A549 (cell line): ENCODE data around the gene PSMC3. TPM values are rescaled to one million over a fixed set of nuclear protein-coding genes. Genes with fewer than 3 reads are reported as not detected.

ENCODE experiments used
- ATAC-seq, 2 experiments: fragments of 200-7000 bp in 1 of 2; fragments of >200 bp in 1 of 2; cut with Nextera tagmentation in 1 of 2; cut with Tn5 transposase in 1 of 2; 3 replicates each; pipeline versions ENCODE4 v1.8.0 to v1.9.1; 2018 to 2020; ENCODE audit warnings: mild to moderate bottlenecking in 1 of 2, moderate library complexity in 1 of 2
- CTCF ChIA-PET: fragments of 300-600 bp; sonication (Branson Sonifier 250); formaldehyde crosslinking; extraction: SDS; loops from one replicate; lab custom pipeline; 2021; ENCODE audit warnings: antibody characterized with exemption, inconsistent platforms; lab: Yijun Ruan, JAX
- POLR2A ChIA-PET: fragments of 350-600 bp; formaldehyde crosslinking; extraction: SDS; loops from one replicate; lab custom pipeline; 2021; ENCODE audit warnings: antibody characterized with exemption, inconsistent platforms; lab: Yijun Ruan, JAX
- DNase-seq, 2 experiments: peaks; one replicate each; pipeline versions ENCODE4 v3.0.0 to v3.0.0-alpha.2; 2011 to 2016; ENCODE audit warnings: low read depth in 1 of 2, low spot score in 1 of 2
- FAIRE-seq: peaks from 2 replicates; lab custom pipeline; 2011; peaks lifted over from hg19 to GRCh38; lab: Jason Lieb, UNC
- H3K27ac ChIP-seq, 2 experiments: fragments of >200 bp; sonication (Bioruptor Twin); formaldehyde crosslinking; 3 replicates each; pipeline ENCODE4 v1.5.1; 2016 to 2017
- H3K4me1 ChIP-seq: fragments of >200 bp; sonication (Bioruptor Twin); formaldehyde crosslinking; 3 replicates; pipeline ENCODE4 v1.6.1; 2016
- H3K4me2 ChIP-seq: fragments of >200 bp; sonication (Bioruptor Twin); formaldehyde crosslinking; 3 replicates; pipeline ENCODE4 v1.6.1; 2016
- H3K4me3 ChIP-seq: fragments of >200 bp; sonication (Bioruptor Twin); formaldehyde crosslinking; 3 replicates; pipeline ENCODE4 v1.5.1; 2016
- H3K9me3 ChIP-seq: fragments of >200 bp; sonication (Bioruptor Twin); formaldehyde crosslinking; 3 replicates; pipeline ENCODE4 v1.6.1; 2016
- CBX8 ChIP-seq: fragments of 200-600 bp; sonication (generic); IDR thresholded peaks from 2 replicates; pipeline ENCODE4 v1.6.1; 2016
- EHMT2 ChIP-seq: fragments of 200-600 bp; sonication (generic); IDR thresholded peaks from 2 replicates; pipeline ENCODE4 v1.6.1; 2016; ENCODE audit warnings: antibody characterized with exemption, low read depth, mild to moderate bottlenecking, moderate library complexity
- FOSB ChIP-seq: fragments of 250-450 bp; sonication (Bioruptor Pico); IDR thresholded peaks from 2 replicates; pipeline ENCODE4 v1.5.0; 2020; ENCODE audit warnings: mild to moderate bottlenecking, moderate library complexity
- FOXS1 ChIP-seq: fragments of 250-450 bp; sonication (Bioruptor Pico); IDR thresholded peaks from 2 replicates; pipeline ENCODE4 v1.5.0; 2020; ENCODE audit warnings: mild to moderate bottlenecking, moderate library complexity
- GATA3 ChIP-seq: IDR thresholded peaks from 2 replicates; pipeline ENCODE4 v1.6.1; 2012; ENCODE audit warnings: borderline replicate concordance
- HOXB5 ChIP-seq: fragments of 250-450 bp; sonication (Bioruptor Pico); IDR thresholded peaks from 2 replicates; pipeline ENCODE4 v1.5.0; 2020; ENCODE audit warnings: mild to moderate bottlenecking, moderate library complexity
- JUNB ChIP-seq: fragments of >200 bp; sonication (Bioruptor Twin); formaldehyde crosslinking; IDR thresholded peaks from 2 replicates; pipeline ENCODE4 v1.6.1; 2016
- MAFK ChIP-seq: fragments of 450-650 bp; IDR thresholded peaks from 2 replicates; pipeline ENCODE4 v1.6.1; 2014; ENCODE audit not compliant: partially characterized antibody
- NPAS2 ChIP-seq: fragments of 250-450 bp; sonication (Bioruptor Pico); IDR thresholded peaks from 2 replicates; pipeline ENCODE4 v1.8.0; 2022; ENCODE audit warnings: mild to moderate bottlenecking, moderate library complexity, borderline replicate concordance
- POLR2AphosphoS2 ChIP-seq: conservative IDR thresholded peaks from 2 replicates; pipeline ENCODE4 v1.6.1; 2012; ENCODE audit warnings: low read length, improper control_type of control experiment, inconsistent platforms
- RAD21 ChIP-seq, 2 experiments: fragments of >200 bp in 1 of 2; sonication (Bioruptor Twin) in 1 of 2; formaldehyde crosslinking in 1 of 2; IDR thresholded peaks in 1 of 2; conservative IDR thresholded peaks in 1 of 2; 2 replicates in 1 of 2; 3 replicates in 1 of 2; pipeline ENCODE4 v1.6.1; 2012 to 2018; ENCODE audit warnings: inconsistent platforms in 1 of 2
- RARB ChIP-seq: fragments of 250-450 bp; sonication (Bioruptor Pico); IDR thresholded peaks from 2 replicates; pipeline ENCODE4 v1.8.0; 2021; ENCODE audit warnings: mild to moderate bottlenecking, moderate library complexity
- RNF2 ChIP-seq: fragments of 200-600 bp; sonication (generic); IDR thresholded peaks from 2 replicates; pipeline ENCODE4 v1.6.1; 2016; ENCODE audit warnings: low read depth, mild to moderate bottlenecking, antibody characterized with exemption, moderate library complexity, borderline replicate concordance
- WGBS: methylation state at CpG from one replicate; pipeline ENCODE4 v1.1.6; 2017; ENCODE audit errors: missing lambda C conversion rate; 5-methylcytosine and 5-hydroxymethylcytosine counted together
- polyA plus RNA-seq, 4 experiments: library from polyadenylated mRNA; depleted of rRNA in 3 of 4; stranded (reverse); fragments of >200 nt; fragmentation: RNase III in 1 of 4; extraction: RNeasy Plus Mini Kit Qiagen cat#74134 plus additional on column Dnase treatment in 1 of 4; gene quantifications; 2 replicates in 3 of 4; 3 replicates in 1 of 4; pipeline ENCODE4 v1.2.3, GENCODE V29; 2011 to 2017
- TF ChIP-seq, protein P1 (sequence below): IDR thresholded peaks from 2 replicates; pipeline ENCODE4 v1.6.1; 2012
- TF ChIP-seq, protein P2 (sequence below): IDR thresholded peaks from 2 replicates; pipeline ENCODE4 v1.6.1; 2012
- TF ChIP-seq, protein P3 (sequence below): fragments of 200-600 bp; sonication (generic); IDR thresholded peaks from 2 replicates; pipeline ENCODE4 v1.6.1; 2016; ENCODE audit warnings: antibody characterized with exemption, mild to moderate bottlenecking, moderate library complexity
- TF ChIP-seq, protein P4 (sequence below): fragments of >200 bp; sonication (Bioruptor Twin); formaldehyde crosslinking; IDR thresholded peaks from 3 replicates; pipeline ENCODE4 v1.6.1; 2016

Gene PSMC3
- polyA plus RNA-seq, 2 of the 4 experiments (the other 2 are of a cell fraction): 283 to 383 TPM

DNA sequence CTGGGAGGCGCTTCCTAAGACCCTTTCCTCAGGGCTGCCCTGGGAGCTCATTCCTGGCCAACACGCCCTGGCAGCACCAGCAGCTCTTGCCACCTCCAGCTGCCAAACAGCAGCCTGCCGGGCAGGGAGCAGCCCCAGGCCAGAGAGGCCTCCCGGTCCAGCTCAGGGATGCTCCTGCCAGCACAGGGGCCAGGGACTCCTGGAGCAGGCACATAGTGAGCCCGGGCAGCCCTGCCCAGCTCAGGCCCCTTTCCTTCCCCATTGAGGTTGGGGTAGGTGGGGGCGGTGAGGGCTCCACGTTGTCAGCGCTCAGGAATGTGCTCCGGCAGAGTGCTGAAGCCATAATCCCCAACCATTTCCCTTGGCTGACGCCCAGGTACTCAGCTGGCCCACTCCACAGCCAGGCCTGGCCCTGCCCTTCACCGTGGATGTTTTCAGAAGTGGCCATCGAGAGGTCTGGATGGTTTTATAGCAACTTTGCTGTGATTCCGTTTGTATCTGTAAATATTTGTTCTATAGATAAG is 10.2 kb downstream of the PSMC3 start:
- H3K4me3 ChIP-seq: no peak overlapping the region
- DNase-seq: peak; percentile 37 to 40
- peak overlapping the region; percentile 31 to 81; a peak in 3 of 6 replicates for H3K27ac ChIP-seq
- no peak for FAIRE-seq
- peak overlapping the region; percentile 6; the same call in 1 of the 3 replicates for H3K4me2 ChIP-seq
- POLR2A ChIA-PET: interaction anchor here (0.6 to 0.9 kb wide), 3 partner anchors 10 to 201 kb away, joined by 4 to 5 read pairs (median 4); partner anchors contain the start of genes DDB2 and PSMC3
- H3K9me3 ChIP-seq: no peaks in the 10 kb centered on the region
- 35% methylated on average over 11 of the region's 13 CpGs for WGBS
- TF ChIP-seq POLR2AphosphoS2 (no peak), FOXS1 (CRISPR knock-in tag) (no peak), MAFK (no peak)
- TF ChIP-seq, protein P1, sequence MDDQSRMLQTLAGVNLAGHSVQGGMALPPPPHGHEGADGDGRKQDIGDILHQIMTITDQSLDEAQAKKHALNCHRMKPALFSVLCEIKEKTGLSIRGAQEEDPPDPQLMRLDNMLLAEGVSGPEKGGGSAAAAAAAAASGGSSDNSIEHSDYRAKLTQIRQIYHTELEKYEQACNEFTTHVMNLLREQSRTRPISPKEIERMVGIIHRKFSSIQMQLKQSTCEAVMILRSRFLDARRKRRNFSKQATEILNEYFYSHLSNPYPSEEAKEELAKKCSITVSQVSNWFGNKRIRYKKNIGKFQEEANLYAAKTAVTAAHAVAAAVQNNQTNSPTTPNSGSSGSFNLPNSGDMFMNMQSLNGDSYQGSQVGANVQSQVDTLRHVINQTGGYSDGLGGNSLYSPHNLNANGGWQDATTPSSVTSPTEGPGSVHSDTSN: peak; percentile 40; the same call in 1 of the 2 replicates
- TF ChIP-seq, protein P2, sequence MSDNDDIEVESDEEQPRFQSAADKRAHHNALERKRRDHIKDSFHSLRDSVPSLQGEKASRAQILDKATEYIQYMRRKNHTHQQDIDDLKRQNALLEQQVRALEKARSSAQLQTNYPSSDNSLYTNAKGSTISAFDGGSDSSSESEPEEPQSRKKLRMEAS: peak; percentile 34; the same call in 1 of the 2 replicates
- ATAC-seq: peak; percentile 32 to 61
- peaks cover 11% of the 10 kb centered on the region for H3K4me1 ChIP-seq
- CTCF ChIA-PET: interaction anchor here (1.2 to 4.8 kb wide), 4 partner anchors 9 to 43 kb away, joined by 3 to 26 read pairs (median 4); partner anchors contain the start of gene PSMC3

DNA sequence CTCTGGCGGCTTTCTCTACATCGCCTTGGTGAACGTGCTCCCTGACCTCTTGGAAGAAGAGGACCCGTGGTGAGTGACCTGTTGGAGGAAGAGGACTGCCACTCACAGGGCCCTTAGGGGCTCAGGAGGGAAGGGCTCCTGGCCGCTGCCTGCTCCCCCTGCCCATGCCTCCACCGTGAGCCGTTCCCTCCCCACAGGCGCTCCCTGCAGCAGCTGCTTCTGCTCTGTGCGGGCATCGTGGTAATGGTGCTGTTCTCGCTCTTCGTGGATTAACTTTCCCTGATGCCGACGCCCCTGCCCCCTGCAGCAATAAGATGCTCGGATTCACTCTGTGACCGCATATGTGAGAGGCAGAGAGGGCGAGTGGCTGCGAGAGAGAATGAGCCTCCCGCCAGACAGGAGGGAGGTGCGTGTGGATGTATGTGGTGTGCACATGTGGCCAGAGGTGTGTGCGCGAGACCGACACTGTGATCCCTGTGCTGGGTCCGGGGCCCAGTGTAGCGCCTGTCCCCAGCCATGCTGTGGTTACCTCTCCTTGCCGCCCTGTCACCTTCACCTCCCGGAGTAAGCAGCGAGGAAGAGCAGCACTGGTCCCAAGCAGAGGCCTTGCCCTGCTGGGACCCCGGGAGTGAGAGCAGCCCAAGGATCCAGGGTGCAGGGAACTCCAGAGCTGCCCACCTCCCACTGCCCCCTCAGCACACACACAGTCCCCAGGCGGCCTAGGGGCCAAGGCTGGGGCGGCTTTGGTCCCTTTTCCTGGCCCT is 11.0 kb downstream of the PSMC3 start:
- 0 out of 3 replicates have a peak overlapping the region, but pooled peaks have one; percentile 6 for H3K4me2 ChIP-seq
- no peaks in the 10 kb centered on the region for H3K9me3 ChIP-seq
- H3K4me3 ChIP-seq: no peak overlapping the region
- ATAC-seq (peak; percentile 6 to 16; a peak in 5 of 6 replicates), DNase-seq (no peak), FAIRE-seq (no peak)
- peak overlapping the region; percentile 31 to 81; a peak in 3 of 6 replicates for H3K27ac ChIP-seq
- WGBS: 91% methylated on average over 29 of the region's 31 CpGs
- ChIA-PET POLR2A (interaction anchor here (0.6 to 0.7 kb wide), 2 partner anchors 11 to 200 kb away, joined by 4 to 5 read pairs; partner anchors contain the start of genes DDB2 and PSMC3), CTCF (interaction anchor here (1.2 to 4.8 kb wide), 3 partner anchors 10 to 42 kb away, joined by 3 to 26 read pairs (median 4); partner anchors contain the start of gene PSMC3)
- TF ChIP-seq RARB (CRISPR knock-in tag) (no peak), FOSB (CRISPR knock-in tag) (no peak), POLR2AphosphoS2 (no peak), HOXB5 (CRISPR knock-in tag) (no peak), GATA3 (no peak), RNF2 (no peak), CBX8 (no peak), RAD21 (conservative IDR thresholded peaks at IDR 0.05 in 1 of 2, IDR thresholded peaks at IDR 0.05 in 1 of 2) (no peak), NPAS2 (CRISPR knock-in tag) (no peak), JUNB (no peak), EHMT2 (no peak)
- TF ChIP-seq, protein P3, sequence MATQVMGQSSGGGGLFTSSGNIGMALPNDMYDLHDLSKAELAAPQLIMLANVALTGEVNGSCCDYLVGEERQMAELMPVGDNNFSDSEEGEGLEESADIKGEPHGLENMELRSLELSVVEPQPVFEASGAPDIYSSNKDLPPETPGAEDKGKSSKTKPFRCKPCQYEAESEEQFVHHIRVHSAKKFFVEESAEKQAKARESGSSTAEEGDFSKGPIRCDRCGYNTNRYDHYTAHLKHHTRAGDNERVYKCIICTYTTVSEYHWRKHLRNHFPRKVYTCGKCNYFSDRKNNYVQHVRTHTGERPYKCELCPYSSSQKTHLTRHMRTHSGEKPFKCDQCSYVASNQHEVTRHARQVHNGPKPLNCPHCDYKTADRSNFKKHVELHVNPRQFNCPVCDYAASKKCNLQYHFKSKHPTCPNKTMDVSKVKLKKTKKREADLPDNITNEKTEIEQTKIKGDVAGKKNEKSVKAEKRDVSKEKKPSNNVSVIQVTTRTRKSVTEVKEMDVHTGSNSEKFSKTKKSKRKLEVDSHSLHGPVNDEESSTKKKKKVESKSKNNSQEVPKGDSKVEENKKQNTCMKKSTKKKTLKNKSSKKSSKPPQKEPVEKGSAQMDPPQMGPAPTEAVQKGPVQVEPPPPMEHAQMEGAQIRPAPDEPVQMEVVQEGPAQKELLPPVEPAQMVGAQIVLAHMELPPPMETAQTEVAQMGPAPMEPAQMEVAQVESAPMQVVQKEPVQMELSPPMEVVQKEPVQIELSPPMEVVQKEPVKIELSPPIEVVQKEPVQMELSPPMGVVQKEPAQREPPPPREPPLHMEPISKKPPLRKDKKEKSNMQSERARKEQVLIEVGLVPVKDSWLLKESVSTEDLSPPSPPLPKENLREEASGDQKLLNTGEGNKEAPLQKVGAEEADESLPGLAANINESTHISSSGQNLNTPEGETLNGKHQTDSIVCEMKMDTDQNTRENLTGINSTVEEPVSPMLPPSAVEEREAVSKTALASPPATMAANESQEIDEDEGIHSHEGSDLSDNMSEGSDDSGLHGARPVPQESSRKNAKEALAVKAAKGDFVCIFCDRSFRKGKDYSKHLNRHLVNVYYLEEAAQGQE: no peak
- TF ChIP-seq, protein P4, sequence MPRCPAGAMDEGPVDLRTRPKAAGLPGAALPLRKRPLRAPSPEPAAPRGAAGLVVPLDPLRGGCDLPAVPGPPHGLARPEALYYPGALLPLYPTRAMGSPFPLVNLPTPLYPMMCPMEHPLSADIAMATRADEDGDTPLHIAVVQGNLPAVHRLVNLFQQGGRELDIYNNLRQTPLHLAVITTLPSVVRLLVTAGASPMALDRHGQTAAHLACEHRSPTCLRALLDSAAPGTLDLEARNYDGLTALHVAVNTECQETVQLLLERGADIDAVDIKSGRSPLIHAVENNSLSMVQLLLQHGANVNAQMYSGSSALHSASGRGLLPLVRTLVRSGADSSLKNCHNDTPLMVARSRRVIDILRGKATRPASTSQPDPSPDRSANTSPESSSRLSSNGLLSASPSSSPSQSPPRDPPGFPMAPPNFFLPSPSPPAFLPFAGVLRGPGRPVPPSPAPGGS: no peak
- H3K4me1 ChIP-seq: peaks cover 11% of the 10 kb centered on the region
